Right lobe of liver (tissue), 6 donors: Measurements from ENCODE around the gene TULP1. TPM values are rescaled to one million over a fixed set of nuclear protein-coding genes. Genes with fewer than 3 reads are reported as not detected.

Experiments used
- ATAC-seq, 4 donors: fragments of 200-7000 bp; cut with Tn5 transposase; one replicate each; pipeline ENCODE4 v1.9.1; 2020; ENCODE audit warnings: mild to moderate bottlenecking in 4 of 4, moderate library complexity in 4 of 4
- DNase-seq, 3 donors: peaks; one replicate each; pipeline ENCODE4 v3.0.0-alpha.2; 2020
- H3K27ac ChIP-seq, 3 donors: fragments of 200-600 bp; one replicate each; pipeline ENCODE4 v1.8.0; 2022
- H3K27me3 ChIP-seq, 2 donors: fragments of 200-600 bp; one replicate each; pipeline ENCODE4 v1.8.0; 2022
- H3K36me3 ChIP-seq, 4 donors: fragments of 200-600 bp; sonication (generic) in 1 of 4; one replicate each; pipeline versions ENCODE4 v1.5.1 to v1.8.0; 2017 to 2022; ENCODE audit warnings: control low read depth in 1 of 4
- H3K4me1 ChIP-seq, 4 donors: fragments of 200-600 bp; sonication (generic) in 1 of 4; one replicate each; pipeline versions ENCODE4 v1.5.1 to v1.8.0; 2017 to 2022; ENCODE audit warnings: control low read depth in 1 of 4
- H3K4me3 ChIP-seq, 3 donors: fragments of 200-600 bp; one replicate each; pipeline ENCODE4 v1.8.0; 2022
- H3K9me3 ChIP-seq, 4 donors: fragments of 200-600 bp; sonication (generic) in 1 of 4; one replicate each; pipeline versions ENCODE4 v1.5.1 to v1.8.0; 2017 to 2022; ENCODE audit warnings: control low read depth in 1 of 4
- CTCF ChIP-seq, 4 donors: fragments of 200-600 bp in 3 of 4; fragments of 450-650 bp in 1 of 4; IDR thresholded peaks; one replicate each; pipeline versions ENCODE4 v1.5.1 to v1.8.0; 2016 to 2022; ENCODE audit warnings: antibody characterized with exemption in 4 of 4, mild to moderate bottlenecking in 2 of 4
- POLR2A ChIP-seq: fragments of 450-650 bp; IDR thresholded peaks from one replicate; pipeline ENCODE4 v1.6.1; 2017; ENCODE audit warnings: antibody characterized with exemption, mild to moderate bottlenecking
- WGBS: methylation state at CpG from one replicate; pipeline ENCODE4 v1.1.6; 2018; ENCODE audit warnings: low coverage, low lambda C conversion rate; ENCODE audit not compliant: insufficient coverage; ENCODE audit errors: missing lambda C conversion rate; 5-methylcytosine and 5-hydroxymethylcytosine counted together
- intact Hi-C, 2 donors: fragments of 100-400 bp; cut with DNase I; formaldehyde crosslinking; loops; one replicate each; pipeline versions ENCODE4 v1.11.2 to v1.14.1; 2022
- total RNA-seq, 6 experiments: library from RNA; depleted of rRNA in 2 of 6; stranded (reverse); fragments of >200 nt in 2 of 6; fragmentation: NEBNext Ultra II Directional in 3 of 6; extraction: Animal tissue kit (Norgen Biotek cat#: 25700) in 3 of 6; gene quantifications; one replicate each; pipeline versions ENCODE4 v1.1.0 to v1.2.4, GENCODE V29; 2016 to 2023
- donor health status: DM: no; HTN: yes; CAD: no.
- donor health status: DM: no; HTN: no; CAD: no.
- donor health status: DM: no; HTN: no; CAD: no.
- donor health status: DM: no; HTN: yes; CAD: no.
- donor health status: DM: no; HTN: yes; CAD: no.

Gene TULP1
- total RNA-seq, 6 experiments from 2014 or later: not detected

DNA sequence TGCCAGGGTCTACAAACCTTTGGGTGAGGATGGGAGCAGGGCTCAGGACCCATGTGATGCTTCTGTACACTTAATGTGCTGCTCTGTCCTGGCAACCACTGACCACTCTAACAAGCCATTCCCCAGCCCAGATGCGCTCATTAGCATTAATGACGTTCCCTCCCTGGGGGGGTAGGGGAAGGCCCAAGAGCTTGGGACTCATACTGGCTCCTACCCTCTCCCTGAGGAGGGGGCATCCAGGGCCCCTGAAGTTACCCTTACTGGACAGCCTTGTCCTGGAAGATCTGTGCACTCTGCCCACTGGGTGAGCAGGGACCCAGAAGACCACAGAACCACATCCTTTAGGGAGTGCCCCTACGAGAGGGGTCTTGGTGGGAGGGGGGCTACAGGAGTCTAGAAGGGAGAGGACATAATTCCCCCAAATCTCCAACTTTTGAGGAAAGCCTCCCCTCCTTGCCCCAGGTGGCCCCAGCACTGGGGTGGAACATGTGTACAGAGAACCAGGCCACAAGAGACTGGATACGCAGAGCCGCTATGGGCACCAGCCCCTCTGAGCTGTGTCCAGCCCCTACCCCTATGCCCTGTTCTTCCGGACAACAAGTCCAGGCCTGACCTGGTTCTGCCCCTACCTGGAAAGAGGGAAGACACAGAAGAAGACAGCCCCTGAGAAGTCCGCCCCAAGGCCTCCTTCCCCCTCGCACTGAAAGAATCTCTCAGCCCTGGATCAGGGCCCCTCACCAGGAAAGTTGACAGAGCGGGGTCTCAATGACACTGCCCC is 17.2 kb downstream of the TULP1 start:
- peak overlapping the region; percentile 68 to 91 (median 74) for H3K4me3 ChIP-seq
- H3K36me3 ChIP-seq: no peaks in the 10 kb centered on the region
- no peak for DNase-seq
- WGBS: 39% methylated on average over 8 of the region's 9 CpGs
- no peaks in the 10 kb centered on the region for H3K9me3 ChIP-seq
- TF ChIP-seq POLR2A (no peak), CTCF (IDR thresholded peaks at IDR 0.05) (no peak)
- ATAC-seq: no peak
- H3K27me3 ChIP-seq: no peaks in the 10 kb centered on the region
- intact Hi-C loops: no loop called here
- H3K4me1 ChIP-seq: peaks cover 0 to 17% (median 6%) of the 10 kb centered on the region in 4 donors
- H3K27ac ChIP-seq: peak overlapping the region in 1 of 3 donors; percentile 72

- ATAC-seq: no peak
- WGBS: 35% methylated on average over 3 of the region's 4 CpGs
- no peak for TF ChIP-seq POLR2A
- TF ChIP-seq CTCF (IDR thresholded peaks at IDR 0.05): no peak
- H3K27me3 ChIP-seq: no peaks in the 10 kb centered on the region
- no peaks in the 10 kb centered on the region for H3K9me3 ChIP-seq
- no peak for DNase-seq
- H3K4me3 ChIP-seq: no peak overlapping the region
- intact Hi-C loops: no loop called here
- no peak overlapping the region for H3K27ac ChIP-seq
- no peaks in the 10 kb centered on the region for H3K36me3 ChIP-seq
- peaks cover 0 to 17% (median 6%) of the 10 kb centered on the region in 4 donors for H3K4me1 ChIP-seq
Observed at GRCh38 chr6:35494161-35494563, 18.5 kb downstream of the TULP1 start.

- H3K27ac ChIP-seq: no peak overlapping the region
- no peaks in the 10 kb centered on the region for H3K27me3 ChIP-seq
- intact Hi-C loops: no loop called here
- ATAC-seq (no peak), DNase-seq (no peak)
- no peaks in the 10 kb centered on the region for H3K9me3 ChIP-seq
- H3K36me3 ChIP-seq: no peaks in the 10 kb centered on the region
- WGBS: 83% methylated on average over 22 of the region's 28 CpGs
- peaks cover 0 to 17% (median 6%) of the 10 kb centered on the region in 4 donors for H3K4me1 ChIP-seq
- TF ChIP-seq POLR2A (no peak), CTCF (IDR thresholded peaks at IDR 0.05) (no peak)
- no peak overlapping the region for H3K4me3 ChIP-seq
Observed at GRCh38 chr6:35493307-35493983, 19.3 kb downstream of the TULP1 start.

DNA sequence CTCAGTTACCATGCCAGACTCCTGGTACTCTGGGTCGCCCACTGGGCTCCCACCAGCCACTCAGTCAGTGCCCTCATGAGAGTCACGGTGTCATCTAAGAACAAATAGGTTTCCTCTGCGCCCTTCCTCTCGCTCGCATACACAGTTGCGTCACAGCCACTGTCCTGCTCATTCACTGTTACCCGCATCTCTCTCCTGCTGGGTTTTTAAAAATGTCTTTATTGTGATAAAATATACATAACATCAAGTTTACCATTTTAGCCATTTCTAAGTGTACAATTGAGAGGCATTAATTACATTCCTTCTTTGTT is 19.8 kb downstream of the TULP1 start:
- Histone ChIP-seq H3K4me3 (no peak overlapping the region), H3K27ac (no peak overlapping the region), H3K27me3 (no peaks in the 10 kb centered on the region), H3K36me3 (no peaks in the 10 kb centered on the region), H3K4me1 (peaks cover 0 to 17% (median 5%) of the 10 kb centered on the region in 4 donors), H3K9me3 (no peaks in the 10 kb centered on the region)
- no peak for ATAC-seq
- intact Hi-C loops: no loop called here
- DNase-seq: no peak
- TF ChIP-seq POLR2A (no peak), CTCF (IDR thresholded peaks at IDR 0.05) (no peak)
- WGBS: 46% methylated on average over 4 of the region's 7 CpGs
